Endothelial cell of umbilical vein (primary cell): ENCODE data around the gene SLC1A4. TPM values are rescaled to one million over a fixed set of nuclear protein-coding genes. Genes with fewer than 3 reads are reported as not detected.

ENCODE experiments used
- BruUV-seq: library from RNA; stranded (reverse); fragments of 400-500 nt; replicated peaks from 2 replicates; lab custom pipeline; 2021; lab: Mats Ljungman, UMichigan
- CTCF ChIA-PET: fragments of 300-600, 350-600 bp; sonication (Branson Sonifier 250); formaldehyde crosslinking; loops from one replicate; lab custom pipeline; 2021; ENCODE audit warnings: antibody characterized with exemption, inconsistent platforms; lab: Charles Lee
- POLR2A ChIA-PET: fragments of 300-600, 350-600 bp; sonication (Branson Sonifier 250); formaldehyde crosslinking; loops from one replicate; lab custom pipeline; 2021; ENCODE audit warnings: antibody characterized with exemption, inconsistent platforms; lab: Charles Lee
- DNase-seq: peaks from one replicate; pipeline ENCODE4 v3.0.0-alpha.2; 2011; ENCODE audit warnings: low read depth, low spot score
- FAIRE-seq: peaks from 2 replicates; lab custom pipeline; 2011; peaks lifted over from hg19 to GRCh38; lab: Jason Lieb, UNC
- H2AFZ ChIP-seq: 2 replicates; pipeline ENCODE4 v1.6.0; 2012; ENCODE audit warnings: low read depth, low read length, control low read depth, inconsistent platforms
- H3K27ac ChIP-seq: 2 replicates; pipeline ENCODE4 v1.5.1; 2011; ENCODE audit warnings: low read depth, mild to moderate bottlenecking, control low read depth, low read length, moderate library complexity; ENCODE audit not compliant: insufficient read depth
- H3K27me3 ChIP-seq, 2 experiments: 2 replicates each; pipeline versions ENCODE4 v1.6.0 to v1.6.1; 2011; ENCODE audit warnings: low read length in 2 of 2, mixed read lengths in 1 of 2; ENCODE audit not compliant: control insufficient read depth in 2 of 2, insufficient read depth in 2 of 2
- H3K36me3 ChIP-seq, 2 experiments: 2 replicates in 1 of 2; 3 replicates in 1 of 2; pipeline ENCODE4 v1.5.1; 2011; ENCODE audit warnings: low read length in 2 of 2, mild to moderate bottlenecking in 1 of 2, moderate library complexity in 1 of 2; ENCODE audit not compliant: control insufficient read depth in 2 of 2, insufficient read depth in 2 of 2; ENCODE audit errors: extremely low read depth in 1 of 2
- H3K4me1 ChIP-seq: 3 replicates; pipeline ENCODE4 v1.5.1; 2011; ENCODE audit warnings: mild to moderate bottlenecking, low read length; ENCODE audit not compliant: control insufficient read depth, insufficient read depth; ENCODE audit errors: extremely low read depth
- H3K4me2 ChIP-seq: 2 replicates; pipeline ENCODE4 v1.6.1; 2011; ENCODE audit warnings: low read length, control low read depth, mixed read lengths; ENCODE audit not compliant: insufficient read depth
- H3K4me3 ChIP-seq, 3 experiments: fragments of 200-600 bp in 1 of 3; sonication (generic), shearing (Covaris generic) in 1 of 3; replicated peaks in 1 of 3; 2 replicates each; pipeline ENCODE4 v1.5.1; 2011 to 2016; ENCODE audit warnings: control low read depth in 3 of 3, low read length in 3 of 3, mild to moderate bottlenecking in 2 of 3, inconsistent platforms in 1 of 3, low read depth in 1 of 3, moderate library complexity in 1 of 3; ENCODE audit not compliant: insufficient read depth in 1 of 3
- H3K79me2 ChIP-seq: 2 replicates; pipeline ENCODE4 v1.6.0; 2012; ENCODE audit warnings: low read length, inconsistent platforms; ENCODE audit not compliant: control insufficient read depth, insufficient read depth
- H3K9ac ChIP-seq: replicated peaks from 2 replicates; pipeline ENCODE3; 2011; ENCODE audit warnings: low read length, control low read depth; ENCODE audit not compliant: insufficient read depth; ENCODE audit errors: extremely low read depth
- H3K9me1 ChIP-seq: replicated peaks from 3 replicates; pipeline ENCODE4 v1.6.0; 2011; ENCODE audit warnings: mild to moderate bottlenecking, low read length; ENCODE audit not compliant: control insufficient read depth, insufficient read depth; ENCODE audit errors: extremely low read depth
- H3K9me3 ChIP-seq: replicated peaks from 2 replicates; pipeline ENCODE4 v1.5.1; 2012; ENCODE audit warnings: low read length, inconsistent platforms; ENCODE audit not compliant: control insufficient read depth, insufficient read depth
- H4K20me1 ChIP-seq: replicated peaks from 2 replicates; pipeline ENCODE3; 2011; ENCODE audit warnings: mild to moderate bottlenecking, low read length; ENCODE audit not compliant: control insufficient read depth, insufficient read depth; ENCODE audit errors: extremely low read depth
- EZH2 ChIP-seq: IDR thresholded peaks from 2 replicates; pipeline ENCODE4 v1.6.1; 2012; ENCODE audit warnings: borderline replicate concordance, low read depth, mild to moderate bottlenecking, moderate library complexity, low read length, inconsistent platforms; ENCODE audit not compliant: severe bottlenecking
- FOS ChIP-seq: IDR thresholded peaks from 2 replicates; pipeline ENCODE4 v1.6.1; 2011; ENCODE audit warnings: mild to moderate bottlenecking, low read length, moderate library complexity, borderline replicate concordance; ENCODE audit not compliant: insufficient read depth
- GATA2 ChIP-seq: IDR thresholded peaks from 2 replicates; pipeline ENCODE4 v1.7.0; 2011; ENCODE audit warnings: low read depth, mild to moderate bottlenecking, moderate library complexity, mixed read lengths, low read length; ENCODE audit not compliant: insufficient read length, insufficient read depth
- JUN ChIP-seq: IDR thresholded peaks from 2 replicates; pipeline ENCODE4 v1.6.1; 2011; ENCODE audit warnings: borderline replicate concordance, low read depth; ENCODE audit not compliant: insufficient read length, insufficient read depth
- MAX ChIP-seq: IDR thresholded peaks from 2 replicates; pipeline ENCODE4 v1.6.1; 2011; ENCODE audit not compliant: insufficient read depth, insufficient read length
- MYC ChIP-seq: IDR thresholded peaks from one replicate; pipeline ENCODE4 v1.6.1; 2011; ENCODE audit warnings: mild to moderate bottlenecking, low read depth, low read length
- POLR2A ChIP-seq: IDR thresholded peaks from 2 replicates; pipeline ENCODE4 v1.6.1; 2012; ENCODE audit warnings: low read depth, mild to moderate bottlenecking, control low read depth, low read length
- POLR2AphosphoS5 ChIP-seq: IDR thresholded peaks from 2 replicates; pipeline ENCODE4 v1.6.1; 2012; ENCODE audit warnings: low read depth, mild to moderate bottlenecking, control low read depth, low read length, moderate library complexity; ENCODE audit not compliant: insufficient read depth
- dilution Hi-C: fragments of 300-500 bp; cut with MboI; formaldehyde crosslinking; loops from one replicate; pipeline ENCODE4 v1.15.0; 2019; ENCODE audit warnings: low sequenced_read_pairs; ENCODE audit not compliant: extremely low pct_ligation_motif_present
- intact Hi-C: fragments of 100-400 bp; cut with micrococcal nuclease; formaldehyde crosslinking; loops from one replicate; pipeline ENCODE4 v1.10.0; 2022
- polyA plus RNA-seq, 4 experiments: library from polyadenylated mRNA; depleted of rRNA in 3 of 4; stranded (reverse) in 3 of 4; unstranded in 1 of 4; fragments of >200 nt; gene quantifications; 2 replicates each; pipeline versions ENCODE4 v1.2.1 to v1.2.3, GENCODE V29; 2011 to 2012; ENCODE audit warnings: missing spikeins in 1 of 4
- total RNA-seq: library from RNA; stranded (reverse); gene quantifications from 2 replicates; pipeline ENCODE4 v1.2.3, GENCODE V29; 2021
- TF ChIP-seq, protein P1 (sequence below), 2 donors: IDR thresholded peaks; 1 replicate in 1 of 2; 2 replicates in 1 of 2; pipeline ENCODE4 v1.5.1; 2011; ENCODE audit warnings: low read length in 2 of 2, mild to moderate bottlenecking in 2 of 2, moderate library complexity in 2 of 2, control low read depth in 1 of 2, inconsistent platforms in 1 of 2, low read depth in 1 of 2; ENCODE audit not compliant: insufficient read depth in 1 of 2; ENCODE audit errors: extremely low read depth in 1 of 2

Gene SLC1A4
- total and polyA plus RNA-seq, 2 donors (not counting 3 experiments of a cell fraction or from before 2014, with no cell fraction given): 9.9 to 13.9 TPM

DNA sequence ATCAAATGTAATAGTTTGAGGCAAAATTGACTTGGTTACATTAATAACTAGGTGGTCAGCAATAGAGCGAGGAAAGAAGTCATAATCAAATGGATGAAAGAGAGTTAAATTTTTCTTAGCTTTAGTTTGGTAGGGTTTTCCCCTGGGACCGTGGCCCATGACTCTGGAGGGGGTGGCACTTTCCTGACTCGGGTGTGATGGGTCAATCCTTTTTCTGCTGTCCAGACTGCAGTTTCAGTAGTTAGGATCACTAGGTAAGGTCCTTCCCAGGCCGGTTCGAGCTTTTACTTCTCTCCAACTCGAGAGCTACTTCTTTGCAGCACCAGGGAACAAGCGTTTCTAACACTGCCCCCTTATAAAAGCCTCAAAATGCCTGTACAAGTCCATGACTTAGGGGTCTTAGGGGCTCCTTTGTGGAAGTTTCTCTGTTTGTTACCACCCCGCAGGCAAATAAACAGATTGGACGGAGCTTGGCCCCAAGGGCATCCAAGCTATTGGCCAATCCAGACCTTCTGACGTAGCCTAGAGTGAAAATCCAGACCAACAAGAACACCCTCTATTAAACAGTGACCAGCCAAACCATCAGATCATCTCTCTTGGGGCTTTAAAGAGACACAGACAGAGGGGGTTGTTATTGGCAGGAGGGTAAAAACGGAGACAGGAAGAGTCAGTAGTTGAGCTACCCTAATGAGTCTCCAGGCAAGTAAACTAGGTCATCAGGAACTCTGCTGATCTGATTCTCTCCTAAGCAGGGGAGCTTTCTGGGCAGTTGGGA lies 57.6 kb downstream of the SLC1A4 start:
- dilution Hi-C loops (no loop called here), intact Hi-C loops (no loop called here)
- no peak overlapping the region for H3K27ac ChIP-seq
- POLR2A ChIA-PET: no interaction called here
- no peak overlapping the region for H2AFZ ChIP-seq
- H3K4me3 ChIP-seq: no peak overlapping the region
- H3K36me3 ChIP-seq: no peaks in the 10 kb centered on the region
- DNase-seq: no peak
- H3K9me3 ChIP-seq: no peaks in the 10 kb centered on the region
- H3K79me2 ChIP-seq: no peaks in the 10 kb centered on the region
- TF ChIP-seq GATA2 (no peak), JUN (no peak), MYC (no peak), MAX (no peak), FOS (no peak), POLR2A (no peak), EZH2 (no peak), POLR2AphosphoS5 (no peak)
- TF ChIP-seq, protein P1, sequence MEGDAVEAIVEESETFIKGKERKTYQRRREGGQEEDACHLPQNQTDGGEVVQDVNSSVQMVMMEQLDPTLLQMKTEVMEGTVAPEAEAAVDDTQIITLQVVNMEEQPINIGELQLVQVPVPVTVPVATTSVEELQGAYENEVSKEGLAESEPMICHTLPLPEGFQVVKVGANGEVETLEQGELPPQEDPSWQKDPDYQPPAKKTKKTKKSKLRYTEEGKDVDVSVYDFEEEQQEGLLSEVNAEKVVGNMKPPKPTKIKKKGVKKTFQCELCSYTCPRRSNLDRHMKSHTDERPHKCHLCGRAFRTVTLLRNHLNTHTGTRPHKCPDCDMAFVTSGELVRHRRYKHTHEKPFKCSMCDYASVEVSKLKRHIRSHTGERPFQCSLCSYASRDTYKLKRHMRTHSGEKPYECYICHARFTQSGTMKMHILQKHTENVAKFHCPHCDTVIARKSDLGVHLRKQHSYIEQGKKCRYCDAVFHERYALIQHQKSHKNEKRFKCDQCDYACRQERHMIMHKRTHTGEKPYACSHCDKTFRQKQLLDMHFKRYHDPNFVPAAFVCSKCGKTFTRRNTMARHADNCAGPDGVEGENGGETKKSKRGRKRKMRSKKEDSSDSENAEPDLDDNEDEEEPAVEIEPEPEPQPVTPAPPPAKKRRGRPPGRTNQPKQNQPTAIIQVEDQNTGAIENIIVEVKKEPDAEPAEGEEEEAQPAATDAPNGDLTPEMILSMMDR (IDR thresholded peaks at IDR 0.05; ENCODE audit: extremely low read depth in 1 of 2, insufficient read depth in 1 of 2, low read depth in 1 of 2, low read length in 2 of 2): no peak
- no peak overlapping the region for H3K9ac ChIP-seq
- H3K9me1 ChIP-seq: no peaks in the 10 kb centered on the region
- H3K4me1 ChIP-seq: peaks cover 10% of the 10 kb centered on the region
- no peaks in the 10 kb centered on the region for H4K20me1 ChIP-seq
- H3K4me2 ChIP-seq: no peak overlapping the region
- CTCF ChIA-PET: interaction anchor here (0.6 to 1.5 kb wide), 4 partner anchors 11 to 140 kb away, joined by 3 to 4 read pairs (median 3); no protein-coding TSS in a partner anchor
- no TSS peak for BruUV-seq
- FAIRE-seq: no peak
- H3K27me3 ChIP-seq: peaks cover 0 to 7% of the 10 kb centered on the region in 2 experiments
